Activated B cell treated with CpG ODN at 0.5 μM for 24 hours (primary cell): ENCODE data around the gene PRKAG2. TPM values are rescaled to one million over a fixed set of nuclear protein-coding genes. Genes with fewer than 3 reads are reported as not detected.

Source experiments
- ATAC-seq: fragments of 200-7000 bp; cut with Tn5 transposase; one replicate; pipeline ENCODE4 v1.10.0; 2021; ENCODE audit warnings: low read depth, mild to moderate bottlenecking, moderate library complexity
- CTCF ChIA-PET: fragments of 350-600 bp; sonication (Branson Sonifier 250); formaldehyde crosslinking; loops from one replicate; lab custom pipeline; 2021; ENCODE audit warnings: antibody characterized with exemption; lab: Charles Lee
- POLR2A ChIA-PET: fragments of 350-600 bp; sonication (Branson Sonifier 250); formaldehyde crosslinking; loops from one replicate; lab custom pipeline; 2021; ENCODE audit warnings: antibody characterized with exemption; lab: Charles Lee
- DNase-seq: peaks from one replicate; pipeline ENCODE4 v3.0.0; 2022
- H3K27ac Mint-ChIP-seq: one replicate; pipeline ENCODE4 v1.8.0; 2020; ENCODE audit warnings: mixed read lengths
- H3K27me3 Mint-ChIP-seq: one replicate; pipeline ENCODE4 v1.8.0; 2021; ENCODE audit warnings: mixed read lengths
- H3K36me3 Mint-ChIP-seq: one replicate; pipeline ENCODE4 v1.8.0; 2021; ENCODE audit warnings: low read depth, mixed read lengths
- H3K4me1 Mint-ChIP-seq: one replicate; pipeline ENCODE4 v1.8.0; 2021; ENCODE audit warnings: mixed read lengths
- H3K4me3 Mint-ChIP-seq: one replicate; pipeline ENCODE4 v1.8.0; 2020; ENCODE audit warnings: mild to moderate bottlenecking, mixed read lengths
- H3K9me3 Mint-ChIP-seq: one replicate; pipeline ENCODE4 v1.8.0; 2020; ENCODE audit warnings: mixed read lengths
- intact Hi-C: fragments of 100-400 bp; cut with micrococcal nuclease; formaldehyde crosslinking; loops from one replicate; pipeline ENCODE4 v1.15.1; 2024
- total RNA-seq: library from RNA; stranded (reverse); gene quantifications from 2 replicates; pipeline ENCODE4 v1.2.3, GENCODE V29; 2022
- TF ChIP-seq, protein P1 (sequence below): fragments of 200-600 bp; IDR thresholded peaks from one replicate; pipeline ENCODE4 v1.8.0; 2022; ENCODE audit warnings: antibody characterized with exemption, mild to moderate bottlenecking

Gene PRKAG2
- total RNA-seq, 1 donor from 2014 or later = 19.7 TPM

DNA sequence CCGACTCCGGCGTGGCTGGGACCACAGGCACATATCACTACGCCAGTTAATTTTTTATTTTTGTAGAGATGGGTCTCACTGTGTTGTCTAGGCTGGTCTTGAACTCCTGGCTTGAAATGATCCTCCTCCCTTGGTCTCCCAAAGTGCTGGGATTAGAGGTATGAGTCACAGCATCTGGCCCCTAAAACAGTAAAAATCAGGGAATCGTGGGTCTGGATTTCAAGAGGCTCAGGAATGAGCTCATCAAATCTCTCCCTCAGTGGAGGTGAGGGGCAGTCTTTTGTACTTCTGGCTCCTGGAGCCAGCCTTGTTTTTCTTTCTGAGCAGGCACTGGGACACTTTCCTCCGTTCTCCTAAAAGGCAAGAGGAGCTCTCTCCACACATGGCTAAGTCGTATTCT, 325.1 kb downstream of the PRKAG2 start:
- POLR2A ChIA-PET = no interaction called here
- Mint-ChIP-seq H3K4me1 (no peaks in the 10 kb centered on the region), H3K27ac (no peak overlapping the region), H3K9me3 (no peaks in the 10 kb centered on the region), H3K36me3 (peaks cover 8% of the 10 kb centered on the region), H3K27me3 (peaks cover 12% of the 10 kb centered on the region), H3K4me3 (no peak overlapping the region)
- no peak for DNase-seq
- CTCF ChIA-PET = no interaction called here
- ATAC-seq = no peak
- intact Hi-C loops = no loop called here
- TF ChIP-seq, protein P1, sequence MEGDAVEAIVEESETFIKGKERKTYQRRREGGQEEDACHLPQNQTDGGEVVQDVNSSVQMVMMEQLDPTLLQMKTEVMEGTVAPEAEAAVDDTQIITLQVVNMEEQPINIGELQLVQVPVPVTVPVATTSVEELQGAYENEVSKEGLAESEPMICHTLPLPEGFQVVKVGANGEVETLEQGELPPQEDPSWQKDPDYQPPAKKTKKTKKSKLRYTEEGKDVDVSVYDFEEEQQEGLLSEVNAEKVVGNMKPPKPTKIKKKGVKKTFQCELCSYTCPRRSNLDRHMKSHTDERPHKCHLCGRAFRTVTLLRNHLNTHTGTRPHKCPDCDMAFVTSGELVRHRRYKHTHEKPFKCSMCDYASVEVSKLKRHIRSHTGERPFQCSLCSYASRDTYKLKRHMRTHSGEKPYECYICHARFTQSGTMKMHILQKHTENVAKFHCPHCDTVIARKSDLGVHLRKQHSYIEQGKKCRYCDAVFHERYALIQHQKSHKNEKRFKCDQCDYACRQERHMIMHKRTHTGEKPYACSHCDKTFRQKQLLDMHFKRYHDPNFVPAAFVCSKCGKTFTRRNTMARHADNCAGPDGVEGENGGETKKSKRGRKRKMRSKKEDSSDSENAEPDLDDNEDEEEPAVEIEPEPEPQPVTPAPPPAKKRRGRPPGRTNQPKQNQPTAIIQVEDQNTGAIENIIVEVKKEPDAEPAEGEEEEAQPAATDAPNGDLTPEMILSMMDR = no peak

GRCh38 chr7:151550656-151551286, 326.1 kb downstream of the PRKAG2 start:
- TF ChIP-seq, protein P1 = no peak
- intact Hi-C loops = no loop called here
- Mint-ChIP-seq H3K36me3 (no peaks in the 10 kb centered on the region), H3K9me3 (no peaks in the 10 kb centered on the region), H3K4me1 (no peaks in the 10 kb centered on the region), H3K4me3 (no peak overlapping the region), H3K27me3 (peaks cover 16% of the 10 kb centered on the region), H3K27ac (no peak overlapping the region)
- POLR2A ChIA-PET = no interaction called here
- CTCF ChIA-PET = no interaction called here
- DNase-seq (no peak), ATAC-seq (no peak)

GRCh38 chr7:151549644-151550043, 327.3 kb downstream of the PRKAG2 start:
- ATAC-seq (no peak), DNase-seq (no peak)
- Mint-ChIP-seq H3K4me3 (no peak overlapping the region), H3K4me1 (no peaks in the 10 kb centered on the region), H3K27me3 (peaks cover 18% of the 10 kb centered on the region), H3K27ac (no peak overlapping the region), H3K36me3 (no peaks in the 10 kb centered on the region), H3K9me3 (no peaks in the 10 kb centered on the region)
- ChIA-PET POLR2A (no interaction called here), CTCF (no interaction called here)
- TF ChIP-seq, protein P1 = no peak
- intact Hi-C loops = no loop called here

DNA sequence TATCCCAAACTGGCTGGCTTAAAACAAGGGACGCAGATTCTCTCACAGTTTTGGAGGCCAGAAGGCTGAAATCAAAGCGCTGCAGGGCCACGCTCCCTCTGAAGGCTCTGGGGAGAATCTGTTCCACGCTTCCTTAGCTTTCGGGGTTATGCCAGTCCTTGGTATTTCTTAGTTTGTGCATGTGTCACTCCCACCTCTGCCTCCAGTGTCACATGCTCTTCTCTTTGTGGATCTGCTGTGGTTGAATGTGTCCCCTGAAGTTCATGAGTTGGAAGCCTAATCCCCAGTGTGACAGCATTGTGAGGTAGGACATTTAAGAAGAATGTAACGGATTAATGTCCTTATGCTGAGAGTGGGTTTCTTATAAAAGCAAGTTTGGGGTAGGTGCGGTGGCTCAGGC, 327.8 kb downstream of the PRKAG2 start:
- no peak for ATAC-seq
- Mint-ChIP-seq H3K9me3 (no peaks in the 10 kb centered on the region), H3K27me3 (peaks cover 20% of the 10 kb centered on the region), H3K4me1 (no peaks in the 10 kb centered on the region), H3K27ac (no peak overlapping the region), H3K36me3 (no peaks in the 10 kb centered on the region), H3K4me3 (no peak overlapping the region)
- DNase-seq = no peak
- ChIA-PET POLR2A (no interaction called here), CTCF (no interaction called here)
- intact Hi-C loops = no loop called here
- TF ChIP-seq, protein P1 = no peak

DNA sequence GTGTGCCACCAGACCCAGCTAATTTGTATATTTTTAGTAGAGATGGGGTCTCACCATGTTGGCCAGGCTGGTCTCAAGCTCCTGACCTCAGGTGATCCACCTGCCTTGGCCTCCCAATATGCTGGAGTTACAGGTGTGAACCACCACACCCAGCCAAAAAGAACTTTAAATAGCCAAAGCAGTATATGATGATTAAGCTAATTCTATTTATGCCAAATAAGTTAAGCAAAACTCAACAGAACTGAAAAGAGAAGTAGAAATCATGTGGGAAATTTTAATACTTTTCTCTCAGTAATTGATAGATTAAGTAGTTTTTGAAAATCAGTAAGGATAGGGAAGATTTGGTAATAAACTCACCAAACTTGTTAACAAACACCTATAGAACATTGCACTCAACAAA, 332.7 kb downstream of the PRKAG2 start:
- Mint-ChIP-seq H3K36me3 (no peaks in the 10 kb centered on the region), H3K4me3 (no peak overlapping the region), H3K4me1 (no peaks in the 10 kb centered on the region), H3K9me3 (no peaks in the 10 kb centered on the region), H3K27me3 (peaks cover 30% of the 10 kb centered on the region), H3K27ac (no peak overlapping the region)
- TF ChIP-seq, protein P1 = no peak
- CTCF ChIA-PET = no interaction called here
- no peak for DNase-seq
- intact Hi-C loops = no loop called here
- ATAC-seq = no peak
- POLR2A ChIA-PET = no interaction called here
